NCI-H146 treated with DMSO at 0.1 percent for 48 hours (cell line): Measurements from ENCODE around the gene RPL10.
"Not testable (repeated sequence)": the region's sequence is repeated elsewhere in the genome, so short reads cannot be mapped to it uniquely, and the experiment has no call there.

Experiments
- DNase-seq: peaks from one replicate; lab custom pipeline; 2025; ENCODE audit not compliant: unreplicated experiment; lab: John Stamatoyannopoulos, UW

The RPL10 gene

GRCh38 chrX:154375156-154375504 lies 23.0 kb upstream of the RPL10 start:
- DNase-seq: no peak

GRCh38 chrX:154376774-154377173 lies 21.4 kb upstream of the RPL10 start:
- no peak for DNase-seq

GRCh38 chrX:154378059-154378798 lies 19.9 kb upstream of the RPL10 start:
- no peak for DNase-seq

GRCh38 chrX:154378799-154379568 lies 19.2 kb upstream of the RPL10 start, which contains the start of gene EMD:
Gene EMD (plus strand): TSS chrX:154379295. CDS start chrX:154379485, 190 bp downstream.
- DNase-seq: peak; percentile 97

GRCh38 chrX:154379569-154379951 lies 18.6 kb upstream of the RPL10 start:
- DNase-seq: no peak

- DNase-seq: no peak
Observed at GRCh38 chrX:154380153-154380552, 18.0 kb upstream of the RPL10 start.

GRCh38 chrX:154380787-154381186 lies 17.4 kb upstream of the RPL10 start:
- DNase-seq: no peak

GRCh38 chrX:154381271-154381670 lies 16.9 kb upstream of the RPL10 start:
- no peak for DNase-seq

GRCh38 chrX:154382483-154383069 lies 15.6 kb upstream of the RPL10 start:
- no peak for DNase-seq

GRCh38 chrX:154383359-154384283 lies 14.6 kb upstream of the RPL10 start:
- no peak for DNase-seq

GRCh38 chrX:154384284-154384892 lies 13.8 kb upstream of the RPL10 start:
- DNase-seq: no peak

GRCh38 chrX:154388094-154388493 lies 10.1 kb upstream of the RPL10 start:
- not testable (repeated sequence) for DNase-seq

- not testable (repeated sequence) for DNase-seq
Observed at GRCh38 chrX:154388649-154389048, 9.5 kb upstream of the RPL10 start.

- DNase-seq: not testable (repeated sequence)
Observed at GRCh38 chrX:154389812-154390747, 8.1 kb upstream of the RPL10 start.

- not testable (repeated sequence) for DNase-seq
Observed at GRCh38 chrX:154396363-154396762, 1.8 kb upstream of the RPL10 start.

- DNase-seq: peak; percentile 44
Observed at GRCh38 chrX:154396973-154397887, 947 bp upstream of the RPL10 start.

GRCh38 chrX:154398668-154399526 lies 720 bp downstream of the RPL10 start:
- peak; percentile 33 for DNase-seq
